ENCODE data around the gene ISY1. TPM values are rescaled to one million over a fixed set of nuclear protein-coding genes. Genes with fewer than 3 reads are reported as not detected.

ISY1 gene
- total and polyA plus RNA-seq, 2 of the 4 experiments (the other 2 are of a cell fraction), result 28.5 to 31.5 TPM

GRCh38 chr3:129182390-129183185 lies 21.7 kb upstream of the ISY1 start:
- Histone ChIP-seq H3K9me1 (ENCODE audit: insufficient read depth, low read length) (no peaks in the 10 kb centered on the region), H2BK20ac (ENCODE audit: low read depth, low read length) (no peak overlapping the region), H4K91ac (ENCODE audit: insufficient read depth, low read depth, low read length) (peak overlapping the region; percentile 79; the same call in 1 of the 2 replicates), H2AFZ (replicated peaks; ENCODE audit: low read length, poor library complexity) (no peak overlapping the region), H3K4ac (ENCODE audit: low read depth, low read length) (peak overlapping the region; percentile 89), H2BK15ac (ENCODE audit: low read depth, low read length) (no peak overlapping the region; the same call in 2 of the 3 replicates), H3K56ac (ENCODE audit: extremely low read depth, insufficient read depth, low read length) (peak overlapping the region; percentile 60), H3K4me2 (ENCODE audit: low read depth, low read length) (peak overlapping the region; percentile 100), H2BK5ac (ENCODE audit: low read depth, low read length, poor library complexity, severe bottlenecking) (peak overlapping the region; percentile 89), H3K14ac (replicated peaks; ENCODE audit: low read depth, low read length) (peak overlapping the region; percentile 51), H2BK120ac (ENCODE audit: low read depth, low read length) (no peak overlapping the region), H4K8ac (ENCODE audit: low read depth in 2 of 2, low read length in 2 of 2) (peak overlapping the region; percentile 22 to 93; a peak in 3 of 4 replicates), H3K18ac (ENCODE audit: low read depth, low read length) (peak overlapping the region; percentile 21), H3K27ac (ENCODE audit: insufficient read depth, low read length) (peak overlapping the region; percentile 92), H3K4me3 (ENCODE audit: insufficient read depth, low read depth, low read length) (peak overlapping the region; percentile 89), H2AK9ac (replicated peaks; ENCODE audit: low read depth, low read length, poor library complexity) (peak overlapping the region; percentile 100), H4K20me1 (ENCODE audit: insufficient read depth, low read length) (peaks cover 51% of the 10 kb centered on the region), H3K36me3 (ENCODE audit: control insufficient read depth, insufficient read depth, low read length) (peaks cover 6% of the 10 kb centered on the region; the same call in 1 of the 2 replicates), H4K5ac (ENCODE audit: low read depth, low read length) (peak overlapping the region; percentile 35; the same call in 1 of the 2 replicates), H3K9ac (ENCODE audit: low read depth, low read length) (peak overlapping the region; percentile 88), H3K79me1 (ENCODE audit: low read depth in 1 of 2, low read length in 2 of 2) (peaks cover 8 to 15% of the 10 kb centered on the region in 2 experiments), H3K4me1 (ENCODE audit: control insufficient read depth, insufficient read depth, low read length) (peaks cover 5% of the 10 kb centered on the region), H3K9me3 (ENCODE audit: control insufficient read depth, insufficient read depth, low read length) (no peaks in the 10 kb centered on the region), H2AK5ac (ENCODE audit: low read depth, low read length) (peak overlapping the region; percentile 94), H3K23ac (ENCODE audit: low read depth, low read length) (peak overlapping the region; percentile 28), H3K27me3 (ENCODE audit: control insufficient read depth, insufficient read depth, low read length) (no peaks in the 10 kb centered on the region)
- ChIA-PET POLR2A (ENCODE audit: unreplicated experiment) (interaction anchor here (0.6 kb wide), 1 partner anchor 51 kb away, joined by 5 read pairs; no protein-coding TSS in a partner anchor), CTCF (interaction anchor here (0.6 to 1.5 kb wide), 2 partner anchors 53 to 63 kb away, joined by 3 to 6 read pairs; no protein-coding TSS in a partner anchor)
- dilution Hi-C loops (cut with HindIII; ENCODE audit: low sequenced_read_pairs, unreplicated experiment) (no loop called here), in situ Hi-C loops (cut with MboI; ENCODE audit: low sequenced_read_pairs) (no loop called here), intact Hi-C loops (cut with micrococcal nuclease) (loop anchor here (1.0 to 5.0 kb wide), 2 partner anchors 45 to 63 kb away; no protein-coding TSS in a partner anchor)
- BruUV-seq (replicated peaks), result TSS peak; percentile 29
- DNase-seq (peak; percentile 50), ATAC-seq (ENCODE audit: low read depth) (no peak)
- WGBS, 2 experiments (ENCODE audit: extremely low coverage in 2 of 2, insufficient read length in 1 of 2), result 0% methylated on average over 4 of the region's 24 CpGs; no CpG with 5 or more reads in 1 of the 2 experiments
- TF ChIP-seq POLR2A (IDR thresholded peaks at IDR 0.05; ENCODE audit: low read depth, low read length) (peak; percentile 33; the same call in 1 of the 2 replicates), MXI1 (IDR thresholded peaks at IDR 0.05; ENCODE audit: borderline replicate concordance, low read depth, low read length) (peak; percentile 89), BHLHE40 (IDR thresholded peaks at IDR 0.05; ENCODE audit: low read depth, low read length) (no peak)
